CD14-positive monocyte (primary cell): ENCODE results near the gene TAF15. TPM values are rescaled to one million over a fixed set of nuclear protein-coding genes. Genes with fewer than 3 reads are reported as not detected.

ENCODE experiments used
- DNase-seq, 3 donors: peaks; one replicate each; pipeline ENCODE4 v3.0.0-alpha.2; 2011 to 2022
- H2AFZ ChIP-seq: 2 replicates; pipeline ENCODE4 v1.6.0; 2012; ENCODE audit warnings: mild to moderate bottlenecking, low read depth, low read length, inconsistent platforms; ENCODE audit not compliant: insufficient read depth, poor library complexity, severe bottlenecking
- H3K27ac ChIP-seq, 2 donors: 1 replicate in 1 of 2; 2 replicates in 1 of 2; pipeline ENCODE4 v1.5.1; 2012 to 2013; ENCODE audit warnings: low read length in 2 of 2, control low read depth in 1 of 2, inconsistent platforms in 1 of 2, low read depth in 1 of 2, mild to moderate bottlenecking in 1 of 2
- H3K27me3 ChIP-seq, 2 donors: one replicate each; pipeline versions ENCODE4 v1.6.0 to v1.6.1; 2011 to 2013; ENCODE audit warnings: low read length in 2 of 2; ENCODE audit not compliant: control insufficient read depth in 2 of 2, insufficient read depth in 2 of 2
- H3K36me3 ChIP-seq, 2 donors: replicated peaks in 1 of 2; 1 replicate in 1 of 2; 2 replicates in 1 of 2; pipeline versions ENCODE4 v1.5.1 to v1.6.1; 2012 to 2013; ENCODE audit warnings: low read length in 2 of 2, control low read depth in 1 of 2, inconsistent platforms in 1 of 2, mild to moderate bottlenecking in 1 of 2; ENCODE audit not compliant: insufficient read depth in 2 of 2, control insufficient read depth in 1 of 2
- H3K4me1 ChIP-seq, 2 donors: 1 replicate in 1 of 2; 2 replicates in 1 of 2; pipeline versions ENCODE4 v1.5.1 to v1.6.1; 2012 to 2013; ENCODE audit warnings: low read length in 2 of 2, control low read depth in 1 of 2, inconsistent platforms in 1 of 2, mild to moderate bottlenecking in 1 of 2, moderate library complexity in 1 of 2; ENCODE audit not compliant: insufficient read depth in 2 of 2, control insufficient read depth in 1 of 2
- H3K4me2 ChIP-seq: replicated peaks from 2 replicates; pipeline ENCODE3; 2012; ENCODE audit warnings: low read length, moderate library complexity, mild to moderate bottlenecking; ENCODE audit not compliant: poor library complexity, severe bottlenecking; ENCODE audit errors: extremely low read depth
- H3K4me3 ChIP-seq, 3 experiments: fragments of 200-600 bp in 1 of 3; sonication (generic) in 1 of 3; replicated peaks in 1 of 3; 1 replicate in 2 of 3; 2 replicates in 1 of 3; pipeline ENCODE4 v1.5.1; 2011 to 2013; ENCODE audit warnings: low read length in 3 of 3, mild to moderate bottlenecking in 3 of 3, control low read depth in 2 of 3, low read depth in 2 of 3, inconsistent platforms in 1 of 3, moderate library complexity in 1 of 3
- H3K79me2 ChIP-seq: 2 replicates; pipeline ENCODE4 v1.6.0; 2012; ENCODE audit warnings: mild to moderate bottlenecking, control low read depth, inconsistent platforms, low read length, moderate library complexity; ENCODE audit not compliant: insufficient read depth
- H3K9ac ChIP-seq: 2 replicates; pipeline ENCODE4 v1.6.0; 2017; ENCODE audit warnings: low read length, mild to moderate bottlenecking; ENCODE audit not compliant: insufficient read depth, poor library complexity, severe bottlenecking
- H3K9me3 ChIP-seq, 2 donors: replicated peaks in 1 of 2; 1 replicate in 1 of 2; 2 replicates in 1 of 2; pipeline versions ENCODE4 v1.5.1 to v1.6.1; 2012 to 2013; ENCODE audit warnings: low read length in 2 of 2, control low read depth in 1 of 2; ENCODE audit not compliant: control insufficient read depth in 1 of 2, insufficient read depth in 1 of 2
- H4K20me1 ChIP-seq: 2 replicates; pipeline ENCODE4 v1.6.0; 2012; ENCODE audit warnings: mild to moderate bottlenecking, low read length, control low read depth, moderate library complexity; ENCODE audit not compliant: insufficient read depth
- H3K27ac Mint-ChIP-seq, 7 donors: one replicate each; pipeline ENCODE4 v1.8.0; 2020; ENCODE audit warnings: mild to moderate bottlenecking in 7 of 7, mixed read lengths in 7 of 7, moderate library complexity in 6 of 7, inconsistent platforms in 2 of 7
- H3K27me3 Mint-ChIP-seq, 3 donors: one replicate each; pipeline ENCODE4 v1.8.0; 2021 to 2022; ENCODE audit warnings: low read depth in 3 of 3, mild to moderate bottlenecking in 3 of 3, mixed read lengths in 3 of 3, moderate library complexity in 3 of 3, inconsistent platforms in 1 of 3
- H3K36me3 Mint-ChIP-seq, 2 donors: one replicate each; pipeline ENCODE4 v1.8.0; 2020; ENCODE audit warnings: mixed read lengths in 2 of 2, inconsistent platforms in 1 of 2, mild to moderate bottlenecking in 1 of 2
- H3K4me1 Mint-ChIP-seq: one replicate; pipeline ENCODE4 v1.8.0; 2020; ENCODE audit warnings: mild to moderate bottlenecking, mixed read lengths
- H3K4me3 Mint-ChIP-seq, 2 donors: one replicate each; pipeline ENCODE4 v1.8.0; 2020; ENCODE audit warnings: mild to moderate bottlenecking in 2 of 2, mixed read lengths in 2 of 2, moderate library complexity in 1 of 2
- H3K9me3 Mint-ChIP-seq, 7 donors: one replicate each; pipeline ENCODE4 v1.8.0; 2020 to 2022; ENCODE audit warnings: mixed read lengths in 7 of 7, mild to moderate bottlenecking in 6 of 7, moderate library complexity in 6 of 7, inconsistent platforms in 2 of 7
- WGBS: methylation state at CpG from one replicate; pipeline ENCODE4 v1.1.5; 2013; ENCODE audit warnings: missing lambda C conversion rate; ENCODE audit not compliant: insufficient coverage; 5-methylcytosine and 5-hydroxymethylcytosine counted together
- intact Hi-C, 2 donors: fragments of 100-400 bp; cut with micrococcal nuclease; formaldehyde crosslinking; loops; one replicate each; pipeline versions ENCODE4 v1.15.0 to v1.15.1; 2023
- polyA plus RNA-seq, 3 donors: library from polyadenylated mRNA; depleted of rRNA in 1 of 3; unstranded in 2 of 3; stranded (reverse) in 1 of 3; fragments of 300-500 nt in 2 of 3; fragments of >200 nt in 1 of 3; fragmentation: Illumina TruSeq in 2 of 3; gene quantifications; 1 replicate in 2 of 3; 2 replicates in 1 of 3; pipeline ENCODE4 v1.2.3, GENCODE V29; 2012 to 2021
- small RNA-seq: library from RNA; depleted of rRNA; stranded (forward); fragments of <200 nt; gene quantifications from one replicate; pipeline ENCODE3, GENCODE V24; 2012; ENCODE audit warnings: low read depth; ENCODE audit not compliant: insufficient read length
- TF ChIP-seq, protein P1 (sequence below): fragments of 200-600 bp; IDR thresholded peaks from one replicate; pipeline ENCODE4 v1.8.0; 2022; ENCODE audit warnings: antibody characterized with exemption, mild to moderate bottlenecking

The TAF15 gene
- polyA plus RNA-seq, 3 donors = 6.0 to 50.6 (median 16.3) TPM

DNA sequence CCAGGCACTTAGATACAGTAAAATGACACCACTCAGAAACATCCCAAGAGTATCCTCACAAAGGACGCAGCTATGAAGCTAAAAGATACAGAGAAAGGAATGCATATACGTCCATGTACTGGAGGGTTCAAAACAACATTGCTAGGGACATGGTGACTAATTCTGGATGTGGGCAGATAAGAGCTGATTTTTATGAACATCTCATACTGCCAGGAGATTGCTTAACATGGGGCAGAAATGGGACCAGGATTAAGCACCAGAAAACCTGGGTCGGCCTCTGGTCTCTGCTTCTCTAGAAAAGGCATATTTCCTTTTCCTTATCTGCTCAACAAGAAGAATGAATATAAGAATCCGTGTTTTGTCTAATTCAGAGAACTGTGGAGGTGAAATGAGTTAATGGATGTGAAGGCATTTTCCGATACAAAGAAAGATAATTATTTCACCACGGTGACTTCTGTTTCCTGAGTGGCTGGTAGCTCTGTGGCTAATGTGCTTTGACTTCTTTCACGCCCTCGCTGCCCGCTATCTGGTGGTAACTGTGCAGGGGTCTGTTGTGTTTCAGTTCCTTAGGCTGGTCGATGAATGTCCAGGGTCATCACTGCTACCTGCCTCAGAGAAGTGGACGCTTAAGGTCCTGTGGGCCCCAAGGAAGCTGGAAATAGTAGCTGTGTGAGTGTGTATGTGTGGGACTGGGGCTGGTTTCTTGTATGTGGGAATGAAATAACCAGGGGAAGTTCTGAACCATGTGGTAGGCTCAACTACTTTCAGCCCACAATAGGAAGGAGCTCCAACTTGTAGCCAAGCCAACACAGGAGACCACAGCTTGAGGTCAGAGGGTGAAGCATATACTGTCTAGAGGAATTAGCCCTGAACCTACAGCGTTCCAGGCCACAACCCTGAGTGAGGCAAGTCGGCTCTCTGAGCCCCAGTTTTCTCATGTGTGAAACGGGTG is 86.6 kb downstream of the TAF15 start:
- peak overlapping the region; percentile 13 to 87 for H3K4me3 Mint-ChIP-seq
- 0% methylated on average over 8 of the region's 14 CpGs for WGBS
- H3K9ac ChIP-seq = no peak overlapping the region

More for the DNA sequence above, 86.6 kb downstream of the TAF15 start:
- H3K36me3 ChIP-seq = no peaks in the 10 kb centered on the region
- H3K9me3 Mint-ChIP-seq = no peaks in the 10 kb centered on the region
- H3K4me2 ChIP-seq = peak overlapping the region; percentile 56
- H3K36me3 Mint-ChIP-seq = peaks cover 0 to 3% of the 10 kb centered on the region in 2 donors
- peak overlapping the region in 6 of 7 donors; percentile 64 to 91 (median 74) for H3K27ac Mint-ChIP-seq
- TF ChIP-seq, protein P1, sequence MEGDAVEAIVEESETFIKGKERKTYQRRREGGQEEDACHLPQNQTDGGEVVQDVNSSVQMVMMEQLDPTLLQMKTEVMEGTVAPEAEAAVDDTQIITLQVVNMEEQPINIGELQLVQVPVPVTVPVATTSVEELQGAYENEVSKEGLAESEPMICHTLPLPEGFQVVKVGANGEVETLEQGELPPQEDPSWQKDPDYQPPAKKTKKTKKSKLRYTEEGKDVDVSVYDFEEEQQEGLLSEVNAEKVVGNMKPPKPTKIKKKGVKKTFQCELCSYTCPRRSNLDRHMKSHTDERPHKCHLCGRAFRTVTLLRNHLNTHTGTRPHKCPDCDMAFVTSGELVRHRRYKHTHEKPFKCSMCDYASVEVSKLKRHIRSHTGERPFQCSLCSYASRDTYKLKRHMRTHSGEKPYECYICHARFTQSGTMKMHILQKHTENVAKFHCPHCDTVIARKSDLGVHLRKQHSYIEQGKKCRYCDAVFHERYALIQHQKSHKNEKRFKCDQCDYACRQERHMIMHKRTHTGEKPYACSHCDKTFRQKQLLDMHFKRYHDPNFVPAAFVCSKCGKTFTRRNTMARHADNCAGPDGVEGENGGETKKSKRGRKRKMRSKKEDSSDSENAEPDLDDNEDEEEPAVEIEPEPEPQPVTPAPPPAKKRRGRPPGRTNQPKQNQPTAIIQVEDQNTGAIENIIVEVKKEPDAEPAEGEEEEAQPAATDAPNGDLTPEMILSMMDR = no peak
- H3K4me3 ChIP-seq = peak overlapping the region in 1 of 3 experiments; percentile 48
- no peaks in the 10 kb centered on the region for H3K9me3 ChIP-seq
- H3K27me3 Mint-ChIP-seq = peaks cover 0 to 6% (median 3%) of the 10 kb centered on the region in 3 donors
- no peaks in the 10 kb centered on the region for H3K79me2 ChIP-seq
- peaks cover 60% of the 10 kb centered on the region for H3K4me1 Mint-ChIP-seq
- peaks cover 43 to 58% of the 10 kb centered on the region in 2 donors for H3K4me1 ChIP-seq
- DNase-seq = peak in 2 of 3 donors; percentile 8 to 65
- H4K20me1 ChIP-seq = no peaks in the 10 kb centered on the region
- H2AFZ ChIP-seq = peak overlapping the region; percentile 71
- H3K27me3 ChIP-seq = no peaks in the 10 kb centered on the region
- intact Hi-C loops = no loop called here
- peak overlapping the region in 1 of 2 donors; percentile 32 for H3K27ac ChIP-seq

Small RNAs within 50 kb of the gene (small RNA-seq; reads per million reads assigned to genes)
- 1,239 reads per million, percentile 99 among the genes with 10 or more reads in this experiment for gene RF00100

Other genes with a start within 250 kb of the TAF15 start
- gene SLFN14, start 248.7 kb upstream of the TAF15 start, polyA plus RNA-seq = under 1 TPM in 2 of 3 donors, not detected in 1; 0.11 to 0.12 TPM
- gene PEX12, start 230.9 kb upstream of the TAF15 start, polyA plus RNA-seq = under 1 TPM; 0.08 to 0.72 (median 0.31) TPM
- gene AP2B1, start 222.2 kb upstream of the TAF15 start, polyA plus RNA-seq = 10 to 100 TPM; 28.7 to 44.2 (median 29.4) TPM
- not detected for gene RASL10B, start 77.8 kb upstream of the TAF15 start, polyA plus RNA-seq
- not detected for gene GAS2L2, start 56.2 kb upstream of the TAF15 start, polyA plus RNA-seq
- gene C17orf50, start 48.6 kb upstream of the TAF15 start, polyA plus RNA-seq = under 1 TPM in 1 of 3 donors, not detected in 2; 0.23 TPM
- not detected for gene MMP28, start 13.8 kb upstream of the TAF15 start, polyA plus RNA-seq
- not detected for gene HEATR9, start 59.4 kb downstream of the TAF15 start, polyA plus RNA-seq
- gene CCL5, start 70.9 kb downstream of the TAF15 start, polyA plus RNA-seq = 1 to 10 TPM in 2 of 3 donors, under 1 TPM in 1; 0.95 to 6.8 (median 2.8) TPM
- not detected for gene RDM1, start 121.3 kb downstream of the TAF15 start, polyA plus RNA-seq
- gene LYZL6, start 134.2 kb downstream of the TAF15 start, polyA plus RNA-seq = not detected
- not detected for gene CCL16, start 172.0 kb downstream of the TAF15 start, polyA plus RNA-seq
- not detected for gene CCL14, start 177.2 kb downstream of the TAF15 start, polyA plus RNA-seq
- gene CCL15, start 192.1 kb downstream of the TAF15 start, polyA plus RNA-seq = not detected
- under 1 TPM in 2 of 3 donors, not detected in 1; 0.31 to 0.89 TPM for gene CCL23, start 208.5 kb downstream of the TAF15 start, polyA plus RNA-seq